ENCODE measurements around the gene TM2D3. TPM values are rescaled to one million over a fixed set of nuclear protein-coding genes. Genes with fewer than 3 reads are reported as not detected.

The TM2D3 gene
- total and polyA plus RNA-seq, 10 donors: 33.6 to 97.4 (median 52.5) TPM

- DNase-seq: no peak
Observed at GRCh38 chr15:101617390-101617965, 34.7 kb downstream of the TM2D3 start.

GRCh38 chr15:101615986-101616848, 36.0 kb downstream of the TM2D3 start:
- no peak for DNase-seq
- H3K27me3 ChIP-seq (replicated peaks in 1 of 7): no peaks in the 10 kb centered on the region
- intact Hi-C loops (cut with DNase I; ENCODE audit: low total_unique reads): no loop called here
- no peak overlapping the region for H3K27ac ChIP-seq
- H3K4me3 ChIP-seq: no peak overlapping the region
- TF ChIP-seq POLR2AphosphoS5 (IDR thresholded peaks at IDR 0.05) (peak in 1 of 3 donors; percentile 46), CTCF (IDR thresholded peaks at IDR 0.05 in 8 of 11, conservative IDR thresholded peaks at IDR 0.05 in 3 of 11) (no peak), POLR2A (IDR thresholded peaks at IDR 0.05) (no peak)
- no peaks in the 10 kb centered on the region for H3K9me3 ChIP-seq
- H3K36me3 ChIP-seq: peaks cover 0 to 16% (median 0%) of the 10 kb centered on the region in 6 donors
- peaks cover 0 to 28% (median 11%) of the 10 kb centered on the region in 6 donors for H3K4me1 ChIP-seq
- 54 to 72% (median 64%) methylated on average over 25 of the region's 25 CpGs for WGBS, 5 donors

More at GRCh38 chr15:101617390-101617965, 34.7 kb downstream of the TM2D3 start:
- H3K27ac ChIP-seq: no peak overlapping the region
- H3K9me3 ChIP-seq: no peaks in the 10 kb centered on the region
- WGBS, 5 donors: 92 to 97% (median 95%) methylated on average over 15 to 17 of the region's 17 CpGs
- no peaks in the 10 kb centered on the region for H3K27me3 ChIP-seq (replicated peaks in 1 of 7)
- TF ChIP-seq POLR2A (IDR thresholded peaks at IDR 0.05) (no peak), CTCF (IDR thresholded peaks at IDR 0.05 in 8 of 11, conservative IDR thresholded peaks at IDR 0.05 in 3 of 11) (no peak), POLR2AphosphoS5 (IDR thresholded peaks at IDR 0.05) (no peak)
- intact Hi-C loops (cut with DNase I; ENCODE audit: low total_unique reads): no loop called here
- H3K4me3 ChIP-seq: no peak overlapping the region
- peaks cover 0 to 22% (median 2%) of the 10 kb centered on the region in 6 donors for H3K36me3 ChIP-seq
- H3K4me1 ChIP-seq: peaks cover 0 to 28% (median 11%) of the 10 kb centered on the region in 6 donors

GRCh38 chr15:101615414-101615985, 36.7 kb downstream of the TM2D3 start:
- no peak for DNase-seq
- no peak overlapping the region for H3K4me3 ChIP-seq
- intact Hi-C loops (cut with DNase I; ENCODE audit: low total_unique reads): no loop called here
- H3K27me3 ChIP-seq (replicated peaks in 1 of 7): no peaks in the 10 kb centered on the region
- H3K9me3 ChIP-seq: no peaks in the 10 kb centered on the region
- peaks cover 0 to 28% (median 11%) of the 10 kb centered on the region in 6 donors for H3K4me1 ChIP-seq
- H3K36me3 ChIP-seq: peaks cover 0 to 9% (median 0%) of the 10 kb centered on the region in 6 donors
- no peak overlapping the region for H3K27ac ChIP-seq
- TF ChIP-seq POLR2AphosphoS5 (IDR thresholded peaks at IDR 0.05) (no peak), CTCF (IDR thresholded peaks at IDR 0.05 in 8 of 11, conservative IDR thresholded peaks at IDR 0.05 in 3 of 11) (no peak), POLR2A (IDR thresholded peaks at IDR 0.05) (no peak)
- WGBS, 5 donors: 58 to 73% (median 66%) methylated on average over 15 of the region's 15 CpGs

GRCh38 chr15:101614761-101615160, 37.4 kb downstream of the TM2D3 start:
- 89 to 98% (median 94%) methylated on average over 11 of the region's 11 CpGs for WGBS, 5 donors
- Histone ChIP-seq H3K9me3 (no peaks in the 10 kb centered on the region), H3K4me3 (no peak overlapping the region)

More at GRCh38 chr15:101614761-101615160, 37.4 kb downstream of the TM2D3 start:
- Histone ChIP-seq H3K27me3 (replicated peaks in 1 of 7) (no peaks in the 10 kb centered on the region), H3K4me1 (peaks cover 0 to 28% (median 11%) of the 10 kb centered on the region in 6 donors), H3K36me3 (peaks cover 0 to 5% (median 0%) of the 10 kb centered on the region in 6 donors), H3K27ac (no peak overlapping the region)
- DNase-seq: no peak
- TF ChIP-seq CTCF (IDR thresholded peaks at IDR 0.05 in 8 of 11, conservative IDR thresholded peaks at IDR 0.05 in 3 of 11): no peak
- no peak for TF ChIP-seq POLR2AphosphoS5 (IDR thresholded peaks at IDR 0.05)
- TF ChIP-seq POLR2A (IDR thresholded peaks at IDR 0.05): no peak
- intact Hi-C loops (cut with DNase I; ENCODE audit: low total_unique reads): no loop called here

Data from spleen (tissue), 11 donors.